Measurements from ENCODE around the gene MAPK10. TPM values are rescaled to one million over a fixed set of nuclear protein-coding genes. Genes with fewer than 3 reads are reported as not detected.

The MAPK10 gene
- total RNA-seq, 1 donor from 2014 or later: 0.27 TPM

Other genes starting within 250 kb of the MAPK10 start
- gene PTPN13, start 234.3 kb upstream of the MAPK10 start, total RNA-seq: 0.18 and 0.34 TPM in 2 replicates

Data from T-helper 2 cell treated with Interferon-gamma antibody and Interleukin-4, amounts not matched to agents 100 ng/mL and 5 ng/mL, for 36 hours (primary cell).